Measurements from ENCODE around the gene PVR.
A peak's percentile ranks its signal among the peaks of the same experiment; 100 is the strongest.
"Not testable (repeated sequence)": the region's sequence is repeated elsewhere in the genome, so short reads cannot be mapped to it uniquely, and the experiment has no call there.

PVR gene

DNA sequence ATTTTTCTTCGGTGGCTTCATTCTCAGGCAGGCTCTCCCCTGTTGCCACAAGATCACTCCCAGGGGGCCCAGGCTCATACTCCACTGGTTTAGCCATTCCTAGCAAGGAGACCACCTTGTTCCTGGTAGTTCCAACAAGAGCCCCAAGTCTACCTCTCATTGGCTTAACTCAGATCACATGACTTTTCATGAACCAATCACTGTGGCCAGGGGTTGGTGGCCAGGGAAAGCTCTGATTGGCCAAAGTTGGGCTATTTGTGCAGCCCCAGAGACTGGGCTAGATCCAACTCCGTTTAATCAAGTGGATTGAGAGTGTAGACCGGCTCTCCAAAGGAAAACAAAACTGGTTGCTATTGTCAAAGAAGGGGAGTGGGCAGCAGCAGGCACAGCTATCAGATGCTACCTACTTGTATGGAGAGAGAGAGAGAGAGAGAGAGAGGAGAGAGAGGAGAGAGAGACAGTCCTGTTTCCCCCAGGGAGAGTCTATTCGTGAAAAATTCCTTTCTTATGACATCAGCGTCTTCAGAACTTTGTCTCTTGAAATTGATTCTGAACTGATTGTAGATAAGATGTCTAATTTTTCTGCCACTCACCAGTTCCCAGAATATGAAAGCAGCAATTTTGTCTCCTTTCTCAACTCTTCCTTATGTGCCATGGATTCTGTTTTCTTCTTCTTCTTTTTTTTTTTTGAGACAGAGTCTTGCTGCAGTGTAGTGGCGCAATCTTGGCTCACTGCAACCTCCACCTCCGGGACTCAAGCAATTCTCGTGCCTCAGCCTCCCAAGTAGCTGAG, 33.5 kb downstream of the PVR start:
- no peak for DNase-seq

- no peak for DNase-seq
Observed at GRCh38 chr19:44680536-44680935, 36.8 kb downstream of the PVR start.

DNA sequence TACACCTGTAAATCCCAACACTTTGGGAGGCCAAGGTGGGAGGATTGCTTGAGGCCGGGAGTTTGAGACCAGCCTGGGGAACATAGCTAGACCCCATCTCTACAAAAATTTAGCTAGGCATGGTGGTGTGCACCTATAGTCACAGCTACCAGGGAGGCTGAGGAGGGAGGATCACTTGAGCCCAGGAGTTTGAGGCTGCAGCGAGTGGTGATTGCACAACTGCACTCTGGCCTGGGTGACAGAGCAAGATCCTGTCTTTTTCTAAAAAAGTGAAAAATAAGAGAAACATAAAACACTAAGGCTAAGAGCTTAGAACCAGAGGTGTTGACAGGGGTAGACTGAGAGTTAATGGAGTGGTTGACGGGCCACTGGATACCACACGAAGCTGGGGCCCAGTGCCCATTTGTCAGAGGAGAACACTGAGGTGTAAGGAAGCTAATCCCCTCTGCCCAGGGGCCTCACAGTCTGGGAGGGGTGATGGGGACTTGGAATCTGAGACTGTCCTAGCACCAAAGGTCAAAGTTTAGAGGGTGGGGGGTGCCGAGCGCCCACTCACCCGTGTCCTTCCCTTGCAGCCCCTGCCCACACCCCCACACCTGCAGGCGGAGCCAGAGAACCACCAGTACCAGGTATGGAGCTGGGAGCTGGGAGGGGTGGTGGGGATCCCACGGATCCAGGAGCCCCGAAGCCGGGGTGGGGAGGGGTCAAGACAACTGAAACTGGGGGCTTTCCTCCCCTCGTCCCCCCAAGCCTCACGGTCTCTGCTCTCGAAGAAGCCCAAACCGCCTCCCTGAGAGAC, 38.5 kb downstream of the PVR start:
- DNase-seq, result no peak

- no peak for DNase-seq
Observed at GRCh38 chr19:44682807-44683206, 39.1 kb downstream of the PVR start.

GRCh38 chr19:44683434-44684210, 39.9 kb downstream of the PVR start:
- no peak for DNase-seq

- not testable (repeated sequence) for DNase-seq
Observed at GRCh38 chr19:44684396-44684795, 40.7 kb downstream of the PVR start.

GRCh38 chr19:44684892-44685863, 41.5 kb downstream of the PVR start:
- no peak for DNase-seq

DNA sequence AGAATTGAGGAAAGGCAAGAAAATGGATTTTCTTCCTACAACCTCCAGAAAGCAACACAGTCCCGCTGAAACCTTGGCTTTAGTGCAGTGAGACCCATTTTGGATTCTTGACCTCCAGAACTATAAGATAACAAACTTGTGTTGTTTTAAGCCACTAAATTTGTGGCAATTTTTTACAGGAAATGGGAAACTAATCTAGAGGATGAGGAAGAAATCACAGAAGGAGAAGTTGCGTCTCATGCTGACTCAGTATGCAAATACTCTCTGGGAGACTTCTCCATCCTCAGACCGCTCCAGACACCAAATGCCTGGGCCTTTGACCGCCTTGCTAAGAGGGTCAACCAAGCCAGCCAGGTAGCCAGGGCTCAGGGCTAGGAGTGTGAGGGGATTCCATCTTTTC, 42.2 kb downstream of the PVR start:
- DNase-seq, result peak in 1 of 2 donors; percentile 35

- no peak for DNase-seq
Observed at GRCh38 chr19:44686896-44687295, 43.2 kb downstream of the PVR start.

GRCh38 chr19:44687888-44688287, 44.2 kb downstream of the PVR start:
- no peak for DNase-seq

DNA sequence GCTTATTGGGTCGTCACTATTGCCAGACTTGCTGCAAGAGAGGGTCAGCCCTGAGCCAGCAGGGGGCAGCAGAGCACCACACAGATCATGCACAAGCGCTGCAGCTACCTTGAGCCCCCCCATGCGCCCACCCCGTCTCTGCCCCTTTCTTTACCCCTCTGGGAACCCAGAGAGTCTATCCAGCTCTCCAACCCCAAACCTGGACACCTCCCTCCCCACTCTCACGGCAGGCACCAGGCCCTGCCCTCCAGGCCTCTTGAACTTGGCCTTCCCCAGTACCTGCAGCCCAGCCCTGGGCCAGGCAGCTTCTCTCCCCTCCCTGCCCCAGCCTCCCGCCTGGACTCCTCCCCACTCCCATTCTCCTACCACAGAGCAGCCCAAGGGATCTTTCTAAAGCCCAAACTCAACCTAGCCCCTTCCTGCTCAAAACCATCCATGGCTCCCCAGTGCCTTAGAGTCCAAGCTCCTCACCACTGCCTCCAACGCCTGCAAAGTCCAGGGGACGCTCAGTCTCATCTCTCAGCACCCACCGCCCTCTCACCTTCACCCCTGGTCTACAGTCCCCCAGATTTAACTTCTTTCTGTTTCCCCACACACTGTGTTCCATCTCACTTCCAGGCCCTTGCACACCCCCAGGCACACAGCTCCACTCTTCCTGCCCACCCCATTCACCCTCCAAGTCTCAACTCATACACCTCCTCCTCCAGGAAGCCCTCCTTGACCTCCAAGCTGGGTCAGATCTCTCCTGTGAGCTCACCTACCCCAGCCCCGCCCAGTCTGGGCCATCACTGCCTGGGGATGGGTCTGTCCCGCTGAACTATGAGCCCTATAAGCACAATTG, 45.8 kb downstream of the PVR start:
- DNase-seq, result peak; percentile 73 to 77

GRCh38 chr19:44690131-44690440, 46.4 kb downstream of the PVR start:
- no peak for DNase-seq

DNA sequence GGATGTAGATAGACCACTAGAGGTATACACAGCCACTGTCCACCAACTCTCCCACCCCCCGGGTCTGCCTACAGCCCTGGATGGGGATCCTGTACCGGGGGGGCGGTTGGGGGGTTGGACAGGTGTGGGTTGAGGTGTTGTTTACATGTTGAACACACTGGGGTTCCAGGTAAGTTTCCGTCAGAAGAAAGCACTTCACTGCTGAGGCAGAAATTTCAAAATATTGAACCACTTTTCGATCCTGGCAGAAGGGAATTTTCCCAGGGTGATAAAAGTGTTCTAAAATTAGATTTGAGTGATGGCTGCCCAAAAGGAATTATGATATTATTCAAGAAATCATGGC, 48.6 kb downstream of the PVR start:
- no peak for DNase-seq

DNA sequence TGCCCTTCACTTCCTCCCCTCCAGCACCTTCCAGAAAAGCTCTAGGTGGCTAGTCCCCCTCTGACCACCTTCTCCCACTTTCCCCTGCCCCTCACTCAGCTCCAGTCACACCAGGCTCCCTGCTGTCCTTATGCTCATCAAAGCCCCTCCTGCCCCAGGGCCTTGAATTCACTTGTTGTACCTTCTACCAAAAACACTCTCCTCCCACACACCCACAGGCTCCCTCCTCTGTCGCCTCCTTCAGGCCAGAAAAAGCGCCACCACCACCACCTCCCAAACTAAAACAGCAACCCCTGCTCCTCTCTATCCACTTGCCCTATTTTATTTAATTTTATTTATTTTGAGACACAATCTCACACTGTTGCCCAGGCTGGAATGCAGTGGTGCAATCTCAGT, 50.5 kb downstream of the PVR start:
- peak in 1 of 2 donors; percentile 34 for DNase-seq

GRCh38 chr19:44696939-44697669, 53.4 kb downstream of the PVR start:
- DNase-seq, result no peak

DNA sequence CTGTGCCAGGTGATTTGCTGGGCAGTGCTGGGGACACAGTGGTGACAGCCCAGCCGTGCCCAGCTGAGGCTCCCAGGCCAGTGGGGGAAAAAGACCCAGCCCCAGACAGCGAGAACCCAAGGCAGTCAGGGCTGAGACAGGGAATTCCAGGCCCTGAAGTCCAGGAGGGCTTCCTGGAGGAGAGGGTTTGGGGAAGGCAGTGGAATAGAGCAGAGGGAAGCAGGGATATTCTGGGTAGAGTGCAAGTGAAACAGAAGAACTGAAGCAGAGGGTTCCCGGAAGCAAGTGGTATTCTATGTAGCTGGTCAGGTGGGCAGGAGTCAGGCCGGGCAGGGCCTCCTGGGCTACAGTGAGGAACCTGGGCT, 53.9 kb downstream of the PVR start:
- DNase-seq, result no peak

GRCh38 chr19:44698492-44699201, 54.9 kb downstream of the PVR start, which contains the start of gene CEACAM16:
CEACAM16 (plus strand) TSS chr19:44699151; CDS start chr19:44701457, 2,306 bp downstream.
- DNase-seq, result no peak

DNA sequence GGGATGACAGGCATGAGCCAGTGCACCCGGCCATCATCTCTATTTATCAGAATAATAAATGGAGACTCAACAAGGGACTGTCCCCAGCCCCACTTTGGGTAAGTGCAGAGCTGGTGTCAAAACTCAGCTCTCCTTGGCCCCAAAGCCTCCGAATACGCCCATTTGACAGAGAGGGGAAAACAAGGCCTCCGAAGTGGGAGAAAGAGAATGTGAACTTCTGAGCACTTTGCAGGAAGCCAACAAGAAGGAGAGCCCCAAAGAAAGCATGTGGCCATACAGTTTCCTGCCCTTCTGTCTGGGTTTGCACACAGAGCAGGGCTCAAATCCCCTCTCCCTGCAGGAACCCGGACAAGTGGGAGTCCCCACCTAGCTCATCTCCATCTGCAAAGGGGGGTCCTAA, 56.8 kb downstream of the PVR start:
- DNase-seq, result no peak

- DNase-seq, result no peak
Observed at GRCh38 chr19:44701228-44701627, 57.5 kb downstream of the PVR start.

DNA sequence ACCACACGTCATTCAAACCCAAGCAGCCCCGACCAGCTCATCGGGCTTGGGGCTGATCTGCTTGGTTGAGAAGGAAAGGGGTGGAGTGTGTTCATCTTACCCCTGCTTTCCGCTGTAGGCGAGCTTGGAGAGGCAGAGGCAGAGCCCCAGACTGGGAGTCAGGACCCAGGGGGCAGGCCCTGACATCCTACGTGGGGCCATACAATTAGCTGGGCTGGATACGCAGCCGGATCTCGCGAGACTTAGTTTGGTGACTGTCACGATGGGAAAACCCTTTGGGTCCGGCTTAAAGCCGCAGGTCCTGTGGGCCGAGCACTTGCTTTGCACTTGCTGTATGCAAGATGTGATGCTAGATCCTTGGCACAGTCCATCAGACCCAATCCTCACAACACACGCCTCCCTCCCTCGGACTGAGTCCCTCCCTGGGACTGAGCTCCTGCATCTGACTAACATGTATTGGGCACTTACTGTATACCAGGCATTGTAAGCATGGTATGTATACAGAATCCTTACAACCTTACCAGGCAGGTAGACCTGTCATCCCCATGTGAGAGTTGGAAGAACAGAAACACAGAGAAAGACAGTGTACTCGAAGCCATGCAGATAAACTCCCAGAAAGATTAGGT, 59.0 kb downstream of the PVR start:
- no peak for DNase-seq
